K562 (cell line): ENCODE data around the gene TTC13. TPM values are rescaled to one million over a fixed set of nuclear protein-coding genes. Genes with fewer than 3 reads are reported as not detected.

ENCODE experiments used
- ATAC-seq: fragments of 200-7000 bp; cut with Tn5 transposase; 3 replicates; pipeline ENCODE4 v1.9.1; 2020; ENCODE audit warnings: moderate library complexity
- BruUV-seq: library from RNA; stranded (reverse); fragments of 400-500 nt; replicated peaks from 2 replicates; lab custom pipeline; 2021; lab: Mats Ljungman, UMichigan
- CTCF ChIA-PET: fragments of 300-600 bp; formaldehyde crosslinking; extraction: SDS; loops from one replicate; lab custom pipeline; 2021; ENCODE audit warnings: low intra/inter-chr PET ratio; lab: Yijun Ruan, JAX
- POLR2A ChIA-PET: fragments of 300-600, 350-650 bp; sonication (Branson Sonifier 250); formaldehyde crosslinking; extraction: SDS; loops from one replicate; lab custom pipeline; 2021; ENCODE audit warnings: antibody characterized with exemption, inconsistent platforms; lab: Yijun Ruan, JAX
- DNase-seq, 4 experiments: peaks; one replicate each; pipeline versions ENCODE4 v3.0.0 to v3.0.0-alpha.2; 2011 to 2018; ENCODE audit warnings: low spot score in 3 of 4, mixed read lengths in 3 of 4; ENCODE audit errors: extremely low read depth in 1 of 4
- FAIRE-seq: peaks from 2 replicates; lab custom pipeline; 2011; peaks lifted over from hg19 to GRCh38; lab: Jason Lieb, UNC
- H2AFZ ChIP-seq: 2 replicates; pipeline ENCODE4 v1.6.0; 2011; ENCODE audit warnings: low read depth, low read length, control low read depth, inconsistent platforms
- H3K27ac ChIP-seq: fragments of 200-600 bp; 3 replicates; pipeline ENCODE4 v1.8.0; 2011; ENCODE audit warnings: low read depth, mild to moderate bottlenecking, control low read depth, inconsistent platforms, low read length, moderate library complexity, mixed read lengths; ENCODE audit errors: extremely low read depth
- H3K27me3 ChIP-seq, 2 experiments: fragments of 300-600 bp in 1 of 2; 2 replicates in 1 of 2; 3 replicates in 1 of 2; pipeline versions ENCODE4 v1.6.0 to v1.8.0; 2011; ENCODE audit warnings: inconsistent platforms in 2 of 2, low read length in 2 of 2, mild to moderate bottlenecking in 1 of 2, mixed read lengths in 1 of 2, moderate library complexity in 1 of 2; ENCODE audit not compliant: control insufficient read depth in 2 of 2, insufficient read depth in 2 of 2
- H3K36me3 ChIP-seq: fragments of 300-600 bp; 3 replicates; pipeline ENCODE4 v1.8.0; 2011; ENCODE audit warnings: mild to moderate bottlenecking, low read length, inconsistent platforms; ENCODE audit not compliant: control insufficient read depth, insufficient read depth
- H3K4me1 ChIP-seq, 2 experiments: fragments of 200-600 bp in 1 of 2; replicated peaks in 1 of 2; 2 replicates in 1 of 2; 3 replicates in 1 of 2; pipeline versions ENCODE4 v1.5.1 to v1.8.0; 2011; ENCODE audit warnings: inconsistent platforms in 2 of 2, low read length in 2 of 2, mild to moderate bottlenecking in 1 of 2, mixed read lengths in 1 of 2, moderate library complexity in 1 of 2; ENCODE audit not compliant: control insufficient read depth in 2 of 2, insufficient read depth in 2 of 2
- H3K4me2 ChIP-seq: 2 replicates; pipeline ENCODE4 v1.6.1; 2011; ENCODE audit warnings: low read length, control low read depth, inconsistent platforms, mixed read lengths; ENCODE audit not compliant: insufficient read depth
- H3K4me3 ChIP-seq: fragments of 200-600 bp; sonication (generic), shearing (Covaris generic); 2 replicates; pipeline ENCODE4 v1.5.1; 2016; ENCODE audit warnings: control low read depth, inconsistent platforms
- H3K79me2 ChIP-seq: fragments of 200-600 bp; 3 replicates; pipeline ENCODE4 v1.8.0; 2011; ENCODE audit warnings: low read length, inconsistent platforms; ENCODE audit not compliant: control insufficient read depth, insufficient read depth
- H3K9ac ChIP-seq, 2 experiments: 2 replicates each; pipeline versions ENCODE4 v1.6.0 to v1.6.1; 2011; ENCODE audit warnings: low read depth in 2 of 2, low read length in 2 of 2, control low read depth in 1 of 2, inconsistent platforms in 1 of 2, mild to moderate bottlenecking in 1 of 2, mixed read lengths in 1 of 2; ENCODE audit not compliant: insufficient read depth in 1 of 2
- H3K9me1 ChIP-seq: one replicate; pipeline ENCODE4 v1.6.0; 2011; ENCODE audit warnings: inconsistent platforms, mild to moderate bottlenecking, low read length, moderate library complexity; ENCODE audit not compliant: control insufficient read depth, insufficient read depth
- H3K9me3 ChIP-seq: replicated peaks from 2 replicates; pipeline ENCODE4 v1.5.1; 2011; ENCODE audit warnings: low read depth, low read length, inconsistent platforms; ENCODE audit not compliant: control insufficient read depth, insufficient read depth
- H4K20me1 ChIP-seq: replicated peaks from 2 replicates; pipeline ENCODE4 v1.6.1; 2011; ENCODE audit warnings: low read length, inconsistent platforms, mixed read lengths; ENCODE audit not compliant: control insufficient read depth, insufficient read depth
- POLR2G ChIP-seq: fragments of 200-400 bp; formaldehyde crosslinking; IDR thresholded peaks from 2 replicates; pipeline ENCODE4 v1.6.1; 2017; ENCODE audit warnings: low read depth, mild to moderate bottlenecking, antibody characterized with exemption, low read length, moderate library complexity
- SMARCE1 ChIP-seq: fragments of 450-650 bp; IDR thresholded peaks from 2 replicates; pipeline ENCODE4 v1.7.1; 2016; ENCODE audit warnings: mild to moderate bottlenecking
- WGBS: fragments of 100-300 bp; shearing (Covaris generic); methylation state at CpG from one replicate; pipeline ENCODE4 v1.1.6; 2016; ENCODE audit warnings: low coverage, mixed read lengths; ENCODE audit not compliant: insufficient coverage; ENCODE audit errors: missing lambda C conversion rate; 5-methylcytosine and 5-hydroxymethylcytosine counted together
- in situ Hi-C: fragments of 300-500 bp; cut with MboI; formaldehyde crosslinking; loops from 4 replicates; pipeline ENCODE4 v1.15.0; 2018; ENCODE audit warnings: inconsistent platforms, mixed read lengths
- intact Hi-C: fragments of 100-400 bp; cut with micrococcal nuclease; formaldehyde crosslinking; loops from 2 replicates; pipeline ENCODE4 v1.14.2; 2022
- polyA plus RNA-seq, 8 experiments: library from polyadenylated mRNA; depleted of rRNA in 4 of 8; stranded (reverse) in 5 of 8; unstranded in 3 of 8; fragments of >200 nt; fragmentation: Nextera tagmentation in 2 of 8; fragmentation: Illumina TruSeq in 1 of 8; extraction: Ambion mirVana in 2 of 8; extraction: Trizol in 1 of 8; gene quantifications; 2 replicates each; pipeline versions ENCODE4 v1.2.1 to v1.2.3, GENCODE V29; 2011 to 2014; ENCODE audit warnings: inconsistent platforms in 1 of 8, missing spikeins in 1 of 8
- total RNA-seq, 7 experiments: library from RNA; depleted of rRNA in 6 of 7; stranded (reverse); fragments of >200 nt in 6 of 7; fragmentation: Illumina TruSeq in 2 of 7; extraction: Trizol in 2 of 7; gene quantifications; 2 replicates each; pipeline versions ENCODE4 v1.2.1 to v1.2.3, GENCODE V29; 2011 to 2021; ENCODE audit warnings: low replicate concordance in 1 of 7
- TF ChIP-seq, protein P1 (sequence below): fragments of 450-650 bp; formaldehyde crosslinking; conservative IDR thresholded peaks from 2 replicates; pipeline ENCODE4 v1.4.0; 2022; ENCODE audit warnings: mild to moderate bottlenecking, missing genetic modification characterization

Gene TTC13
- total and polyA plus RNA-seq, 9 of the 15 experiments (the other 6 are each of a cell fraction or from before 2014, with no cell fraction given) = 1.7 to 13.8 (median 9.6) TPM

- POLR2A ChIA-PET = interaction anchor here (0.7 to 2.0 kb wide), 2 partner anchors 11 to 260 kb away, joined by 3 to 9 read pairs; no protein-coding TSS in a partner anchor
- Histone ChIP-seq H3K27ac (no peak overlapping the region), H3K9me3 (no peaks in the 10 kb centered on the region), H3K4me1 (peaks cover 0 to 3% of the 10 kb centered on the region in 2 experiments; a peak in 2 of 5 replicates), H3K79me2 (peaks cover 43% of the 10 kb centered on the region), H3K27me3 (no peaks in the 10 kb centered on the region), H3K4me2 (no peak overlapping the region), H3K36me3 (peaks cover 26% of the 10 kb centered on the region; the same call in 2 of the 3 replicates), H4K20me1 (peaks cover 14% of the 10 kb centered on the region; the same call in 1 of the 2 replicates), H2AFZ (no peak overlapping the region), H3K9me1 (no peaks in the 10 kb centered on the region), H3K4me3 (no peak overlapping the region), H3K9ac (peak overlapping the region in 1 of 2 experiments; percentile 62; a peak in 1 of 4 replicates)
- TF ChIP-seq, protein P1, sequence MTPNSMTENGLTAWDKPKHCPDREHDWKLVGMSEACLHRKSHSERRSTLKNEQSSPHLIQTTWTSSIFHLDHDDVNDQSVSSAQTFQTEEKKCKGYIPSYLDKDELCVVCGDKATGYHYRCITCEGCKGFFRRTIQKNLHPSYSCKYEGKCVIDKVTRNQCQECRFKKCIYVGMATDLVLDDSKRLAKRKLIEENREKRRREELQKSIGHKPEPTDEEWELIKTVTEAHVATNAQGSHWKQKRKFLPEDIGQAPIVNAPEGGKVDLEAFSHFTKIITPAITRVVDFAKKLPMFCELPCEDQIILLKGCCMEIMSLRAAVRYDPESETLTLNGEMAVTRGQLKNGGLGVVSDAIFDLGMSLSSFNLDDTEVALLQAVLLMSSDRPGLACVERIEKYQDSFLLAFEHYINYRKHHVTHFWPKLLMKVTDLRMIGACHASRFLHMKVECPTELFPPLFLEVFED (CRISPR knock-in tag) = no peak
- TF ChIP-seq SMARCE1 (no peak), POLR2G (peak; percentile 11; the same call in 1 of the 2 replicates)
- peak; percentile 32 for ATAC-seq
- CTCF ChIA-PET = no interaction called here
- WGBS = 80% methylated on average over 23 of the region's 23 CpGs
- no TSS peak for BruUV-seq
- peak; percentile 29 for FAIRE-seq
- intact Hi-C loops (no loop called here), in situ Hi-C loops (no loop called here)
- no peak for DNase-seq
These were observed 48.7 kb upstream of the TTC13 start for GRCh38 chr1:231027136-231027925.
